A549 (cell line): ENCODE measurements around the gene SLC35F4. TPM values are rescaled to one million over a fixed set of nuclear protein-coding genes. Genes with fewer than 3 reads are reported as not detected.

Experiments
- ATAC-seq, 2 experiments: fragments of 200-7000 bp in 1 of 2; fragments of >200 bp in 1 of 2; cut with Nextera tagmentation in 1 of 2; cut with Tn5 transposase in 1 of 2; 3 replicates each; pipeline versions ENCODE4 v1.8.0 to v1.9.1; 2018 to 2020; ENCODE audit warnings: mild to moderate bottlenecking in 1 of 2, moderate library complexity in 1 of 2
- CTCF ChIA-PET: fragments of 300-600 bp; sonication (Branson Sonifier 250); formaldehyde crosslinking; extraction: SDS; loops from one replicate; lab custom pipeline; 2021; ENCODE audit warnings: antibody characterized with exemption, inconsistent platforms; lab: Yijun Ruan, JAX
- POLR2A ChIA-PET: fragments of 350-600 bp; formaldehyde crosslinking; extraction: SDS; loops from one replicate; lab custom pipeline; 2021; ENCODE audit warnings: antibody characterized with exemption, inconsistent platforms; lab: Yijun Ruan, JAX
- DNase-seq, 2 experiments: peaks; one replicate each; pipeline versions ENCODE4 v3.0.0 to v3.0.0-alpha.2; 2011 to 2016; ENCODE audit warnings: low read depth in 1 of 2, low spot score in 1 of 2
- FAIRE-seq: peaks from 2 replicates; lab custom pipeline; 2011; peaks lifted over from hg19 to GRCh38; lab: Jason Lieb, UNC
- H3K27ac ChIP-seq, 2 experiments: fragments of >200 bp; sonication (Bioruptor Twin); formaldehyde crosslinking; 3 replicates each; pipeline ENCODE4 v1.5.1; 2016 to 2017
- H3K4me1 ChIP-seq: fragments of >200 bp; sonication (Bioruptor Twin); formaldehyde crosslinking; 3 replicates; pipeline ENCODE4 v1.6.1; 2016
- H3K4me2 ChIP-seq: fragments of >200 bp; sonication (Bioruptor Twin); formaldehyde crosslinking; 3 replicates; pipeline ENCODE4 v1.6.1; 2016
- H3K4me3 ChIP-seq: fragments of >200 bp; sonication (Bioruptor Twin); formaldehyde crosslinking; 3 replicates; pipeline ENCODE4 v1.5.1; 2016
- H3K9me3 ChIP-seq: fragments of >200 bp; sonication (Bioruptor Twin); formaldehyde crosslinking; 3 replicates; pipeline ENCODE4 v1.6.1; 2016
- BHLHE40 ChIP-seq: IDR thresholded peaks from 2 replicates; pipeline ENCODE4 v1.6.1; 2012; ENCODE audit warnings: low read depth, low read length, inconsistent platforms
- CHD2 ChIP-seq: fragments of 150-350 bp; IDR thresholded peaks from 2 replicates; pipeline ENCODE4 v1.6.1; 2014; ENCODE audit warnings: low read length; ENCODE audit not compliant: partially characterized antibody
- EP300 ChIP-seq, 2 experiments: fragments of >200 bp; sonication (Bioruptor Twin); formaldehyde crosslinking; IDR thresholded peaks; 2 replicates in 1 of 2; 3 replicates in 1 of 2; pipeline ENCODE4 v1.6.1; 2016 to 2017
- FOXS1 ChIP-seq: fragments of 250-450 bp; sonication (Bioruptor Pico); IDR thresholded peaks from 2 replicates; pipeline ENCODE4 v1.5.0; 2020; ENCODE audit warnings: mild to moderate bottlenecking, moderate library complexity
- GATA3 ChIP-seq: IDR thresholded peaks from 2 replicates; pipeline ENCODE4 v1.6.1; 2012; ENCODE audit warnings: borderline replicate concordance
- HDAC2 ChIP-seq: fragments of 200-600 bp; sonication (generic); IDR thresholded peaks from 2 replicates; pipeline ENCODE4 v1.6.1; 2016
- HEYL ChIP-seq: fragments of 250-450 bp; sonication (Bioruptor Pico); IDR thresholded peaks from 2 replicates; pipeline ENCODE4 v1.8.0; 2021; ENCODE audit warnings: mild to moderate bottlenecking, moderate library complexity
- KDM1A ChIP-seq: fragments of 200-600 bp; sonication (generic); IDR thresholded peaks from 2 replicates; pipeline ENCODE4 v1.6.1; 2016; ENCODE audit warnings: low read depth, mild to moderate bottlenecking
- KDM5A ChIP-seq: fragments of 200-600 bp; sonication (generic); IDR thresholded peaks from 2 replicates; pipeline ENCODE4 v1.6.1; 2016; ENCODE audit warnings: antibody characterized with exemption, mild to moderate bottlenecking
- MAZ ChIP-seq: fragments of 150-350 bp; IDR thresholded peaks from 2 replicates; pipeline ENCODE4 v1.6.1; 2014; ENCODE audit warnings: antibody characterized with exemption, low read depth, low read length, borderline replicate concordance
- MYC ChIP-seq: IDR thresholded peaks from 2 replicates; pipeline ENCODE4 v1.6.1; 2012; ENCODE audit warnings: mild to moderate bottlenecking, inconsistent platforms, low read length, improper control_type of control experiment, borderline replicate concordance
- NFE2L2 ChIP-seq: fragments of 150-350 bp; conservative IDR thresholded peaks from 2 replicates; pipeline ENCODE4 v1.6.1; 2014; ENCODE audit warnings: low read length
- NPAS2 ChIP-seq: fragments of 250-450 bp; sonication (Bioruptor Pico); IDR thresholded peaks from 2 replicates; pipeline ENCODE4 v1.8.0; 2022; ENCODE audit warnings: mild to moderate bottlenecking, moderate library complexity, borderline replicate concordance
- NR3C1 ChIP-seq: fragments of >200 bp; sonication (Bioruptor Twin); formaldehyde crosslinking; IDR thresholded peaks from 3 replicates; pipeline ENCODE4 v1.6.1; 2017
- PHF8 ChIP-seq: fragments of 200-600 bp; sonication (generic); IDR thresholded peaks from 2 replicates; pipeline ENCODE4 v1.6.1; 2016; ENCODE audit warnings: low read depth, mild to moderate bottlenecking, antibody characterized with exemption, moderate library complexity, borderline replicate concordance
- POLR2A ChIP-seq: IDR thresholded peaks from 2 replicates; pipeline ENCODE4 v1.6.1; 2012; ENCODE audit warnings: mild to moderate bottlenecking, low read length
- RNF2 ChIP-seq: fragments of 200-600 bp; sonication (generic); IDR thresholded peaks from 2 replicates; pipeline ENCODE4 v1.6.1; 2016; ENCODE audit warnings: low read depth, mild to moderate bottlenecking, antibody characterized with exemption, moderate library complexity, borderline replicate concordance
- SREBF2 ChIP-seq: fragments of 450-650 bp; IDR thresholded peaks from 2 replicates; pipeline ENCODE4 v1.6.1; 2014; ENCODE audit warnings: mild to moderate bottlenecking, moderate library complexity
- TFCP2L1 ChIP-seq: fragments of 250-450 bp; sonication (Bioruptor Pico); IDR thresholded peaks from 2 replicates; pipeline ENCODE4 v1.5.0; 2021; ENCODE audit warnings: mild to moderate bottlenecking
- TP53 ChIP-seq: fragments of 250-450 bp; sonication (Bioruptor Pico); IDR thresholded peaks from 2 replicates; pipeline ENCODE4 v1.5.0; 2021; ENCODE audit warnings: mild to moderate bottlenecking, moderate library complexity
- ZFP36 ChIP-seq: fragments of 450-650 bp; IDR thresholded peaks from 2 replicates; pipeline ENCODE4 v1.6.1; 2014; ENCODE audit warnings: borderline replicate concordance; ENCODE audit not compliant: partially characterized antibody
- ZSCAN20 ChIP-seq: fragments of 250-450 bp; sonication (Bioruptor Pico); IDR thresholded peaks from 2 replicates; pipeline ENCODE4 v1.8.0; 2022; ENCODE audit warnings: mild to moderate bottlenecking, moderate library complexity
- WGBS: methylation state at CpG from one replicate; pipeline ENCODE4 v1.1.6; 2017; ENCODE audit errors: missing lambda C conversion rate; 5-methylcytosine and 5-hydroxymethylcytosine counted together
- polyA plus RNA-seq, 4 experiments: library from polyadenylated mRNA; depleted of rRNA in 3 of 4; stranded (reverse); fragments of >200 nt; fragmentation: RNase III in 1 of 4; extraction: RNeasy Plus Mini Kit Qiagen cat#74134 plus additional on column Dnase treatment in 1 of 4; gene quantifications; 2 replicates in 3 of 4; 3 replicates in 1 of 4; pipeline ENCODE4 v1.2.3, GENCODE V29; 2011 to 2017
- TF ChIP-seq, protein P1 (sequence below): fragments of 200-600 bp; sonication (generic); IDR thresholded peaks from 2 replicates; pipeline ENCODE4 v1.6.1; 2016; ENCODE audit warnings: antibody characterized with exemption, mild to moderate bottlenecking, moderate library complexity
- TF ChIP-seq, protein P2 (sequence below): IDR thresholded peaks from 2 replicates; pipeline ENCODE4 v1.6.1; 2012
- TF ChIP-seq, protein P3 (sequence below): fragments of 250-450 bp; sonication (Bioruptor Pico); IDR thresholded peaks from 2 replicates; pipeline ENCODE4 v1.5.0; 2020; ENCODE audit warnings: low read depth, mild to moderate bottlenecking, moderate library complexity
- TF ChIP-seq, protein P4 (sequence below): fragments of >200 bp; sonication (Bioruptor Twin); formaldehyde crosslinking; IDR thresholded peaks from 3 replicates; pipeline ENCODE4 v1.6.1; 2016
- TF ChIP-seq, protein P5 (sequence below): fragments of >200 bp; sonication (Bioruptor Twin); formaldehyde crosslinking; IDR thresholded peaks from 3 replicates; pipeline ENCODE4 v1.5.1; 2016

Gene SLC35F4
- polyA plus RNA-seq, 2 of the 4 experiments (the other 2 are of a cell fraction): not detected

DNA sequence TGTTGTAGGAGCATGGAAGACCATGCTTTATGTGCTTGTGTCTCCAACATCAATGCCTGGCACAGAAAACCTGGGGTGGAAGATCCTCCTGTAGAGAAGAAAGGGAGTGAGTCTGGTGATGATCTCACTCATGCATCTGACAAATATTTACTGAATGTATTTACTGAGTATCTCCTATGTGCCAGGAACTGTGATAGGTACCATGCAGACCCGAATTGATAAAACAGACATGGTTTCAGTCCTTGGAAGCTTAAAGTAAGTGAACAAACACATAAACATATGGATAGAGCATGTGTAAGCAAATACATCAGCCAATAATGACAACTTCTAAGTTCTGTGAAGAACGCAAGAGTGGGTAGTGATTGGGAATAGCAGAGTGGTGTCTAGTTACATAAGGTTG lies 255.3 kb downstream of the SLC35F4 start:
- ChIA-PET CTCF (interaction anchor here (0.6 kb wide), 1 partner anchor 169 kb away, joined by 3 read pairs; no protein-coding TSS in a partner anchor), POLR2A (no interaction called here)
- 32% methylated on average over 2 of the region's 2 CpGs for WGBS
- no peak for DNase-seq
- no peak for FAIRE-seq
- Histone ChIP-seq H3K9me3 (no peaks in the 10 kb centered on the region), H3K4me1 (no peaks in the 10 kb centered on the region), H3K4me3 (no peak overlapping the region), H3K27ac (no peak overlapping the region), H3K4me2 (no peak overlapping the region)
- TF ChIP-seq, protein P1, sequence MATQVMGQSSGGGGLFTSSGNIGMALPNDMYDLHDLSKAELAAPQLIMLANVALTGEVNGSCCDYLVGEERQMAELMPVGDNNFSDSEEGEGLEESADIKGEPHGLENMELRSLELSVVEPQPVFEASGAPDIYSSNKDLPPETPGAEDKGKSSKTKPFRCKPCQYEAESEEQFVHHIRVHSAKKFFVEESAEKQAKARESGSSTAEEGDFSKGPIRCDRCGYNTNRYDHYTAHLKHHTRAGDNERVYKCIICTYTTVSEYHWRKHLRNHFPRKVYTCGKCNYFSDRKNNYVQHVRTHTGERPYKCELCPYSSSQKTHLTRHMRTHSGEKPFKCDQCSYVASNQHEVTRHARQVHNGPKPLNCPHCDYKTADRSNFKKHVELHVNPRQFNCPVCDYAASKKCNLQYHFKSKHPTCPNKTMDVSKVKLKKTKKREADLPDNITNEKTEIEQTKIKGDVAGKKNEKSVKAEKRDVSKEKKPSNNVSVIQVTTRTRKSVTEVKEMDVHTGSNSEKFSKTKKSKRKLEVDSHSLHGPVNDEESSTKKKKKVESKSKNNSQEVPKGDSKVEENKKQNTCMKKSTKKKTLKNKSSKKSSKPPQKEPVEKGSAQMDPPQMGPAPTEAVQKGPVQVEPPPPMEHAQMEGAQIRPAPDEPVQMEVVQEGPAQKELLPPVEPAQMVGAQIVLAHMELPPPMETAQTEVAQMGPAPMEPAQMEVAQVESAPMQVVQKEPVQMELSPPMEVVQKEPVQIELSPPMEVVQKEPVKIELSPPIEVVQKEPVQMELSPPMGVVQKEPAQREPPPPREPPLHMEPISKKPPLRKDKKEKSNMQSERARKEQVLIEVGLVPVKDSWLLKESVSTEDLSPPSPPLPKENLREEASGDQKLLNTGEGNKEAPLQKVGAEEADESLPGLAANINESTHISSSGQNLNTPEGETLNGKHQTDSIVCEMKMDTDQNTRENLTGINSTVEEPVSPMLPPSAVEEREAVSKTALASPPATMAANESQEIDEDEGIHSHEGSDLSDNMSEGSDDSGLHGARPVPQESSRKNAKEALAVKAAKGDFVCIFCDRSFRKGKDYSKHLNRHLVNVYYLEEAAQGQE: no peak
- TF ChIP-seq, protein P2, sequence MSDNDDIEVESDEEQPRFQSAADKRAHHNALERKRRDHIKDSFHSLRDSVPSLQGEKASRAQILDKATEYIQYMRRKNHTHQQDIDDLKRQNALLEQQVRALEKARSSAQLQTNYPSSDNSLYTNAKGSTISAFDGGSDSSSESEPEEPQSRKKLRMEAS: no peak
- no peak for TF ChIP-seq BHLHE40
- TF ChIP-seq GATA3: no peak
- no peak for TF ChIP-seq POLR2A
- no peak for TF ChIP-seq KDM1A
- TF ChIP-seq NFE2L2: no peak
- TF ChIP-seq MAZ: no peak
- no peak for TF ChIP-seq ZSCAN20 (CRISPR knock-in tag)
- TF ChIP-seq FOXS1 (CRISPR knock-in tag): no peak
- no peak for TF ChIP-seq RNF2
- TF ChIP-seq KDM5A: no peak
- TF ChIP-seq PHF8: no peak
- TF ChIP-seq EP300 (IDR thresholded peaks at IDR 0.05): no peak
- ATAC-seq: no peak

DNA sequence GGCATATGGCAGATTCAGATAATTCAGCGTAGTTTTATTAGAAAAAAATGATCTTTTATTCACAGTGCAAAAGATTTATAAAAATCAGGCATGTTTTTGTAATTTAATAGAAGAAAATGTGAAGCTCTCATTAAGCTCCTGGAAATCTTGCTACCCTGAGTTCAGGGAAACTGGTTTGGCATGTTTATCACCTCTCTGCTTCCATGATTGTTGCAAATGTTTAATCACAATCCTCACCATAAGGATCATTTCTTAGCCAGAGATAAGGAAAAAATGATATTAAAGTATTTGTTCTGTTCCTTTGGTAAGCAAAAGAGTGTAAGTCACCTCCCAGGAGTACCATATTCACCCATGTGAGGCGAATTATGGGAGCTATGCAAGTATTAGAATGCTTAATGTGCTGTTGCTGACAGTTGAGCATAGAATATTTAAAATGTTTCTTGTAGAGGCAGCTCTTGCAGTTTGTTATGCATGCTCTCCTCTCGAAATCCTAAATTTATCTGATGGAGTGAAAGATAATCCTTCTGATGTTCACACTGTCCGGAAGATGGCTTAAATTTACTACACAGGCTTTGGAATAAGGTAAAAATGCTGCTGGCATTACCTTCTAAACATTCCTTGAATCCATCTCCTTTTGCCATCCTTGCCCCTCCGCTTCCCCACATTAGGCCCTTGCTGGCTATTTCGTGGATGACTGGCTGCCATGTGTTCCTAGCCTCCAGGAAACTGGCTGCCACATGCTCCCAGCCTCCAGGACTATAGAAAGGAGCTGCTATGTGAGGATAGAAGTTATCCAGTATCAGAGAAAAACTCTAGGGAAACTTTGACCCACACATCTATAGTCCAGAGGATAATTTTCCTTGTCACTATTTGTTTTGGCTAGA lies 256.5 kb downstream of the SLC35F4 start:
- H3K9me3 ChIP-seq: no peaks in the 10 kb centered on the region
- DNase-seq (no peak), FAIRE-seq (no peak), ATAC-seq (no peak)
- no peak overlapping the region for H3K27ac ChIP-seq
- H3K4me2 ChIP-seq: no peak overlapping the region
- TF ChIP-seq MYC: no peak
- TF ChIP-seq CHD2: no peak
- TF ChIP-seq HEYL (CRISPR knock-in tag): no peak
- TF ChIP-seq HDAC2: no peak
- TF ChIP-seq TP53 (CRISPR knock-in tag): no peak
- no peak for TF ChIP-seq ZFP36
- no peak for TF ChIP-seq PHF8
- TF ChIP-seq TFCP2L1 (CRISPR knock-in tag): no peak
- no peak overlapping the region for H3K4me3 ChIP-seq
- CTCF ChIA-PET: no interaction called here
- no peaks in the 10 kb centered on the region for H3K4me1 ChIP-seq
- 13% methylated on average over 6 of the region's 6 CpGs for WGBS
- POLR2A ChIA-PET: no interaction called here

DNA sequence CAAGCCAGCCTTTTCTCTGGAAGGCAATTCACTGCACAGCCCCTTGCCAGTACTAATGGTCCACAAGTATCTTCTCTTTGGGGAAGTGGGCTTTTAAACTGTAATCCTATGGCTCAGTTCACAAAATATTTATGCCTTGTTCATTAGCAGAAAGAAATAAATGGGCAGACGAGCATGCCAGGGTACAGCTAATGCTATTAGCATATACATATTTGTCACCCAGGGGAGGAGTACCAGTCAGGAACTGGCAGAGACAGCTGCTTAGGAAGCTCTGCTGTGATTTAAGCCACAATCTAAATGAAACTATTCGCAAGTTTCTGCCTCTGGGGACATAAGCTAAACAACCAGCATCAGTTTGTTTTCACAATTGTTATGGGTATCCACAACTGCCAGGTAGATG lies 258.8 kb downstream of the SLC35F4 start:
- CTCF ChIA-PET: no interaction called here
- Histone ChIP-seq H3K9me3 (no peaks in the 10 kb centered on the region), H3K27ac (no peak overlapping the region), H3K4me2 (no peak overlapping the region), H3K4me1 (no peaks in the 10 kb centered on the region), H3K4me3 (no peak overlapping the region)
- 3% methylated on average over 2 of the region's 2 CpGs for WGBS
- ATAC-seq (no peak), DNase-seq (no peak), FAIRE-seq (no peak)
- POLR2A ChIA-PET: no interaction called here
- TF ChIP-seq, protein P2: no peak
- TF ChIP-seq, protein P3, sequence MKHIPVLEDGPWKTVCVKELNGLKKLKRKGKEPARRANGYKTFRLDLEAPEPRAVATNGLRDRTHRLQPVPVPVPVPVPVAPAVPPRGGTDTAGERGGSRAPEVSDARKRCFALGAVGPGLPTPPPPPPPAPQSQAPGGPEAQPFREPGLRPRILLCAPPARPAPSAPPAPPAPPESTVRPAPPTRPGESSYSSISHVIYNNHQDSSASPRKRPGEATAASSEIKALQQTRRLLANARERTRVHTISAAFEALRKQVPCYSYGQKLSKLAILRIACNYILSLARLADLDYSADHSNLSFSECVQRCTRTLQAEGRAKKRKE: no peak
- TF ChIP-seq, protein P4, sequence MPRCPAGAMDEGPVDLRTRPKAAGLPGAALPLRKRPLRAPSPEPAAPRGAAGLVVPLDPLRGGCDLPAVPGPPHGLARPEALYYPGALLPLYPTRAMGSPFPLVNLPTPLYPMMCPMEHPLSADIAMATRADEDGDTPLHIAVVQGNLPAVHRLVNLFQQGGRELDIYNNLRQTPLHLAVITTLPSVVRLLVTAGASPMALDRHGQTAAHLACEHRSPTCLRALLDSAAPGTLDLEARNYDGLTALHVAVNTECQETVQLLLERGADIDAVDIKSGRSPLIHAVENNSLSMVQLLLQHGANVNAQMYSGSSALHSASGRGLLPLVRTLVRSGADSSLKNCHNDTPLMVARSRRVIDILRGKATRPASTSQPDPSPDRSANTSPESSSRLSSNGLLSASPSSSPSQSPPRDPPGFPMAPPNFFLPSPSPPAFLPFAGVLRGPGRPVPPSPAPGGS: no peak
- no peak for TF ChIP-seq CHD2
- TF ChIP-seq NR3C1: no peak
- TF ChIP-seq SREBF2: no peak
- TF ChIP-seq NPAS2 (CRISPR knock-in tag): no peak
- TF ChIP-seq MYC: no peak
- TF ChIP-seq, protein P5, sequence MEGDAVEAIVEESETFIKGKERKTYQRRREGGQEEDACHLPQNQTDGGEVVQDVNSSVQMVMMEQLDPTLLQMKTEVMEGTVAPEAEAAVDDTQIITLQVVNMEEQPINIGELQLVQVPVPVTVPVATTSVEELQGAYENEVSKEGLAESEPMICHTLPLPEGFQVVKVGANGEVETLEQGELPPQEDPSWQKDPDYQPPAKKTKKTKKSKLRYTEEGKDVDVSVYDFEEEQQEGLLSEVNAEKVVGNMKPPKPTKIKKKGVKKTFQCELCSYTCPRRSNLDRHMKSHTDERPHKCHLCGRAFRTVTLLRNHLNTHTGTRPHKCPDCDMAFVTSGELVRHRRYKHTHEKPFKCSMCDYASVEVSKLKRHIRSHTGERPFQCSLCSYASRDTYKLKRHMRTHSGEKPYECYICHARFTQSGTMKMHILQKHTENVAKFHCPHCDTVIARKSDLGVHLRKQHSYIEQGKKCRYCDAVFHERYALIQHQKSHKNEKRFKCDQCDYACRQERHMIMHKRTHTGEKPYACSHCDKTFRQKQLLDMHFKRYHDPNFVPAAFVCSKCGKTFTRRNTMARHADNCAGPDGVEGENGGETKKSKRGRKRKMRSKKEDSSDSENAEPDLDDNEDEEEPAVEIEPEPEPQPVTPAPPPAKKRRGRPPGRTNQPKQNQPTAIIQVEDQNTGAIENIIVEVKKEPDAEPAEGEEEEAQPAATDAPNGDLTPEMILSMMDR: no peak
